GM19328 (cell line): ENCODE results near the gene CD34.
A peak's percentile ranks its signal among the peaks of the same experiment; 100 is the strongest.

Experiments used
- ATAC-seq: cut with Tn5 transposase; IDR thresholded peaks from one replicate; pipeline ENCODE4 v1.9.1; 2021; ENCODE audit warnings: mild to moderate bottlenecking, moderate library complexity; ENCODE audit not compliant: unreplicated experiment

The CD34 gene

DNA sequence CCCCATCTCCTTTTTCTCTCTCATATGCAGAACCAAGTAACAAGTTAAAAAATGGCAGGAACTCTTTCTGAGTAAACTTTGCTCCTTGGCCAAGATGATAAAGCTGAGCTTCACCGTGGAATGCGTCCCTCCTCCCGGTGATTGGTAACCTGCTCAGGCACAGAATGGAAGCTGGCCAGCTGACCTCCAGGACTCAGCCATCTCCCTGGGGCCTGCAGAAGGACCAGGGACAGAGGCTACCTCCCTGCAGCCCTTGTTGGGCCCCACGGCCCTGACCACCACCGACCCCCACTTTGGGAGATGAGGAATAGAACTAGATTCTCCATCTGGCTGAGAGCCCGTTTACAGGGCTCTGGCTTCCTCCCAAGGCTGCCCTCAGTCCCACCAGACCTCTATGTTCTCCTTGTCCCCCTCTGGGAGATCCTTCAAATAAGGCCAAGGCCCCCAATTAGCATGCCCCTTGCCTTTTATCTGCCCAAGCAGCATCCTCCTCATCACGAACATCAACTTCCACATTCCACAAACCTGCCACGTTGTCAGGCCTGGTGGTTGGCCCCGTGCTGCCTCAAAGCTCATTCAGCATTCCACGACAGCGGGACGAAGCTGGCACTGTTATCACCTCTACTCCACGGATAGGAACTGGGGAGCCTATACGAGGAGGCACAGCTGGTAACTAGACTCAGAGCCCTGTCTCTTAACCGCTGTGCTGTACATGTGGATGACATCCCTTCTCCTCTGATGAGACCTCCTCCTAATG, 74.2 kb downstream of the CD34 start:
- no peak for ATAC-seq

DNA sequence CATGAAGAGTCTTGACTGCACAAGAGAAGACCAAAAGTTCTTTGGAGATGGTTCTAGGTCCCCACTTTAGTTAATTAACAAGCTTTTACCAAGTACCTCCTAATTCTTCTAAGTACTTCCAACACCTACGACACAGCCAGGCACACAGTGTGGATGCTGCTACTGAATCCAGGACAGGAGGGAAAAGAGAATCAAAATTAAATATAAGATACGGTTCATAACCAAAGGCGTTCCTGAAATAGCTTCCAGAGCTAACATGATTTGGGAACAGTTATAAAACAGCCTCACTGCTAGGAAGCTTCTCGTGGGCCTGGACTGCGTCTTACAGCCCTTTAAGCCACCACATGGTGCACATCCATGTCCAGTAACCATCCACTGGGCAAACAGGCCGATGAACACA, 75.0 kb downstream of the CD34 start:
- no peak for ATAC-seq

DNA sequence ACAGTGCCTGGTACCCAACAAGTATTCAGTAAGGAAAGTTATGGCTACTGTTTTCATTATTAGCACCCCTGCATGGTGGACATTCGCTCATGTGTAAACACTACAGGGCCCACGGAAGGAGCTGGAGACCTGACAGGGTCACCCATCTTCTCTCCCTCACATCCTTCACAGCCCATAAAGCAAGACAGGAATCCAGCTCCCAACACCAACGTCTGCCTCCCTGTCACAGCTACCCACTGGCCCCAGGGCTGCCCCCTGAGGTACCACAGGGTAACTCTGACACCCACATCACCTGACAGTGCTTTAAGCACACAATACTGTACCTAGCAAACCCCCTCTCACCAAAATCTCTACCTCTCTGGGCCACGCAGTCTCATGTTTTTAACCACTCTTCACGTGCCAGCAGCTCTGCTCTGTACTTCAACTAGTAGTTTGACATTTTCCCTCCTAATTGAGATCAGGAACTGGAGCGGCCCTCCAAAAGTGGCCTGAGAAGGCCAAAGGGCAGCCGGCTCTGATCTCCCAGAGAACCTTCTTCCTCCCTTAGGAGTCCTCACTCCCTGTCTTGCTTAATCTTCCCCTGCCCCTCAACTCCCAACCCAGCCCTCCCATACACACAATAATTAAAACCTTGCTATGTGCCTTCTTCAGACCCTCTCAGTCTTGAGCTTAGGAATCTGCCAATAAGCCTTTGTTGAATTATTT, 76.8 kb downstream of the CD34 start:
- ATAC-seq = no peak

DNA sequence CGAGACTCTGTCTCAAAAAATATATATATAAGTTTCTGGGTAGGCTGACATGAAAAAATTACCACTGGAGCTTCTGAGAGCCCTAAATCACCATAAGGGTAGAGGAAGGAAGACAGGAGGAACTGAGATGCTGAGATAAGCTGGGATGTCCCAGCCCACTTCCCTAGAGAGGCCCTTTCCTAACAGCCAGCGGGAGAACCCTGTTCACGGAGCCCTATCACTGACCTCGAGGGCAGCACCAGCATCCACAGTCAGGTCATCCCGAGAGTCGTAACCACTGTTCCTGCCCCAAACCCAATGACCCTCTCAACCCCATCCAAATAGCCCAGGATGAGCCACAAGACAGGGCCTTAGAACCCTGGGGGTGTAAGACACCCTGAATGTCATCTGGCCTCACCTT, 77.5 kb downstream of the CD34 start:
- no peak for ATAC-seq

DNA sequence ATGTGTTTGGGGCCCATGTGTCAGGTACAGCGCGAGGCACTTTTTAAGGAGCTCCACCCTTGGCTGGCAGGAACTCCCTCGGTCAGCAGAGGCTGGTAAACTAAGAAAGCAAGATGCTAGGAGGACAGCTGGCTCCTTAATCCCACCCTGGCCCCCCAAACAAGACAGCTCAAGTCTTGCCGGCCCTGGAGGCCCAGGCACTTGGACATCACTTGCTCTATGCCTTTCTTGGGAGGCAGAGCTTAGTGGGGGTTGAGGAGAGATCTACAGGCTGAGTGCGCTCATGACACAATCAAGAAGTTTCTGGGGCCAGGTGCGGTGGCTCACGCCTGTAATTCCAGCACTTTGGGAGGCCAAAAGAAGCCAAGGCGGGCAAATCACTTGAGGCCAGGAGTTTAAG, 78.1 kb downstream of the CD34 start:
- no peak for ATAC-seq

DNA sequence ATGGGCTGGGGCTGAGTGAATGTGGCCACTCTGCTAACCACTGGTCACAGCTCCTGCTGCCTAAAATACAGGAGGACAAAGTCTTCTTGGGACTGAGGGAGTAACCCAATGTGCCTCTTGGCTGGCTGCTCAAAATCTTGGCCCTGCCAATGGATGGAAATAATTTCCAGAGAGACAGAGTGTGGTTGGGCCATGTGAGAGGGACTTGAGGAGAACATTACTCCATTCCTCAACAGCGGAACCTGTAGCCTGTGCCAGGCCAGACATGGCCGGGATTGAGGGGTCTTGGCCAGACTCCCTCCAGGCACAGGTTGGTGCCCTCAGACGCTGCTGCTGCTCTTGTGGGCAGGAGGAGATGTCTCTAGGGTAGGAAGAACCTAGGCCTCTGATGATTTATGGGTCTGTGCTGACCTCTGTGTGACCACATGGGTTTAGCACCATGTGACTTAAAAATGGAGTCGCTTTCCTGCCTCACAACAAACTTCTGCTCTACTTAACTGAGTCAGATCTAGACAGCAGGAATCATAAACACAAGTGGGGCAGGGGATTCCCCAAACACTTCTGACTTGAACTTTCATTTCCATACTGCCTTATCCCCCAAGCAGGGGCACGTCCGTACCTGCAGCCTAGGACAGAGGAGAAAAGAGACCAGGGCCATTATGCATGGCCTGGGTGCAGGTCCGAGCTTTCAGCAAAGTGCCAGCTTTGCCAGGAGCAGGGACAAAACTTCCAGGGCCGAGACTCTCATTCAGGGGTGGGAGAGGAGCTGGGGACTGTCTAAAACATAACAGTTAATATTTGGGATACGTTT, 79.2 kb downstream of the CD34 start:
- ATAC-seq = peak; percentile 56
